ENCODE results near the gene NXPH4.

NXPH4 gene

DNA sequence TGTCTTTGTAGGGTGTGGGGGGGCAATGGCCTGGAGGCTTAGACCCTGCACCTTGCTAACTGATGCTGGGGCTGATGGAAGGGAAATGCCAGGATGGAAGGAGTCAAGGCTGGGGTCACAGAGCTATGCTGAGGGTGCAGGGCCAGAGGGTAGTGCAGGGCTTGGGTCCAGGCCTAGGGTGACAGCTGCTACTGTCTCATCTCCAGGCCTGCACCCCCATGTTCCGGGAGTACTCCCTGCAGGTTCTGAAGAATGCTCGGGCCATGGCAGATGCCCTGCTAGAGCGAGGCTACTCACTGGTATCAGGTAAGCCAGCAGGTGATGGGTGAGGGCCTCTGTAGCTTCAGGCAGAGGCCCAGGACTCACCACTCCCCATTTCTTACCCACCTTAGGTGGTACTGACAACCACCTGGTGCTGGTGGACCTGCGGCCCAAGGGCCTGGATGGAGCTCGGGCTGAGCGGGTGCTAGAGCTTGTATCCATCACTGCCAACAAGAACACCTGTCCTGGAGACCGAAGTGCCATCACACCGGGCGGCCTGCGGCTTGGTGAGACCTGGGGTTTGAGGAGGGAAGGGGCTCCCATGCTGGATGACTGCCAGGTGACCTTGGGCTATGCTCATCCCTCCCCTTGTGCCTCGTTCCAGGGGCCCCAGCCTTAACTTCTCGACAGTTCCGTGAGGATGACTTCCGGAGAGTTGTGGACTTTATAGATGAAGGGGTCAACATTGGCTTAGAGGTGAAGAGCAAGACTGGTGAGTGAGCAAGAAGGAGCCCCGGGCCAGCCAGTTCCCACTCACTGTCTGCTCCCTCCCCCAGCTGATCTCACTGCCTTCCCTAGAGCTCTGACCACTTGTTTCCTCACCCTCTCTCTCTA, 17.0 kb downstream of the NXPH4 start:
- DNase-seq, result no peak

DNA sequence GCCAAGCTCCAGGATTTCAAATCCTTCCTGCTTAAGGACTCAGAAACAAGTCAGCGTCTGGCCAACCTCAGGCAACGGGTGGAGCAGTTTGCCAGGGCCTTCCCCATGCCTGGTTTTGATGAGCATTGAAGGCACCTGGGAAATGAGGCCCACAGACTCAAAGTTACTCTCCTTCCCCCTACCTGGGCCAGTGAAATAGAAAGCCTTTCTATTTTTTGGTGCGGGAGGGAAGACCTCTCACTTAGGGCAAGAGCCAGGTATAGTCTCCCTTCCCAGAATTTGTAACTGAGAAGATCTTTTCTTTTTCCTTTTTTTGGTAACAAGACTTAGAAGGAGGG, 17.6 kb downstream of the NXPH4 start:
- DNase-seq, result no peak

DNA sequence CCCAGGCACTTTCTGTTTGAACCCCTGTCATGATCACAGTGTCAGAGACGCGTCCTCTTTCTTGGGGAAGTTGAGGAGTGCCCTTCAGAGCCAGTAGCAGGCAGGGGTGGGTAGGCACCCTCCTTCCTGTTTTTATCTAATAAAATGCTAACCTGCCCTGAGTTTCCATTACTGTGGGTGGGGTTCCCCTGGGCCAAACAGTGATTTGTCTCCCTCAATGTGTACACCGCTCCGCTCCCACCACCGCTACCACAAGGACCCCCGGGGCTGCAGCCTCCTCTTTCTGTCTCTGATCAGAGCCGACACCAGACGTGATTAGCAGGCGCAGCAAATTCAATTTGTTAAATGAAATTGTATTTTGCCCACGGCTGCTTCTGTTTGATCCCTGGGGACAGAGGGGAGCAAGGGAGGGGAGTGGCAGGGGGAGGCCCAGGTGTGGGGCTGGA, 18.0 kb downstream of the NXPH4 start:
- DNase-seq, result no peak

DNA sequence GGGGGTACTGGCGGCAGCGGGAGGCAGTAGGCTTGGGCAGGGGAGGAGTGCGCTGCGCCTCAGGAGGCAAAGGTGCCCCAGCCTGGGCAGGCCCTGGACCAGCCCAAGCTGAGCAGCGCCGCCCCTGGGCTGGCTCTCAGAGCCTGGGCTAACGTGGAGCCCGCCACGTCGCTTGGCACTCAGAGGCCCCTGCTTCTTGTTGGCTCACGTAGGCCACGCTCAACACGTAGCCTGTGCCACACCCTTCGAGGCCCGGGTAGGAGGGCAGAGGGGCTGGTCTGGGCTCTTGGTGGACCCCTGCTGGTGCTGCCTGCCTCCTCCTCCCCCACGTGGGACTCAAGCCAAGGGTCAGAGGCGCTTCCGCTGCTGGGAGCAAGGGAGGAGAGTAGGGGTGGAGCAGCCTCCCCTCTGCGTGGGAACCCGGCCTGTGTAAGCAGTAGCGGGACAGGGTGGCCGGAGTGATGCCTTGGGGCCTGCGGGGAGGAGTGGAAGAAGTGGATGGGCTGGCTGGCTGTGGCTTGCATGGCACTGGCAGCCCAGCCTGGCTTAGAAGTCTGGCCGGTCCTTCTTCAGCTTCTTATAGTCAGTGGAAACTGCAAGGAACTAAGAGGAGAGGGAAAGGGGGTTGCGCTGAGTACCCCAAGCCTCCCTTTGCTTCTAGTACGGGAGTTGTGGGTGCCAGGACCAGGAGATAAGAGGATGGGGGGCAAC, 18.6 kb downstream of the NXPH4 start:
- DNase-seq, result peak; percentile 67

DNA sequence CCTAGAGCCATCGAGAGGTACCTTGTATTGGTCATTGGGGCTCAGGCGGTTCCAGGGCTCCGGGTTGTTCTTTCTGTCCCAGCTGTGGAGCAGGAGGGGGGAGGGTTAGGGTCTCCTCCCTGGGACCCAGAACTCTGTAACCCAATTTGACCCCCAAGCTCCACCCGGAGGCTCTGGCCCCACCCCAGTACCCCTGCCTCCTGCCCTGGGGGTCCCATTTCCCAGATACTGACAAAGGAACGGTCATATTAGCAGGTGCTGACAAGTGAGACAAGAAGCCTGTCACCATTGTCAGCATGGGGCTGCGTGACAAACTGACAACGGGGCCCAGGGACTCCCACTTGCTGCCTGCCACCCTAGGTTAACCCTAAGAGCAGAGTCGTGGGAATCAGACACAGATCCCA, 19.1 kb downstream of the NXPH4 start:
- peak; percentile 71 for DNase-seq

DNA sequence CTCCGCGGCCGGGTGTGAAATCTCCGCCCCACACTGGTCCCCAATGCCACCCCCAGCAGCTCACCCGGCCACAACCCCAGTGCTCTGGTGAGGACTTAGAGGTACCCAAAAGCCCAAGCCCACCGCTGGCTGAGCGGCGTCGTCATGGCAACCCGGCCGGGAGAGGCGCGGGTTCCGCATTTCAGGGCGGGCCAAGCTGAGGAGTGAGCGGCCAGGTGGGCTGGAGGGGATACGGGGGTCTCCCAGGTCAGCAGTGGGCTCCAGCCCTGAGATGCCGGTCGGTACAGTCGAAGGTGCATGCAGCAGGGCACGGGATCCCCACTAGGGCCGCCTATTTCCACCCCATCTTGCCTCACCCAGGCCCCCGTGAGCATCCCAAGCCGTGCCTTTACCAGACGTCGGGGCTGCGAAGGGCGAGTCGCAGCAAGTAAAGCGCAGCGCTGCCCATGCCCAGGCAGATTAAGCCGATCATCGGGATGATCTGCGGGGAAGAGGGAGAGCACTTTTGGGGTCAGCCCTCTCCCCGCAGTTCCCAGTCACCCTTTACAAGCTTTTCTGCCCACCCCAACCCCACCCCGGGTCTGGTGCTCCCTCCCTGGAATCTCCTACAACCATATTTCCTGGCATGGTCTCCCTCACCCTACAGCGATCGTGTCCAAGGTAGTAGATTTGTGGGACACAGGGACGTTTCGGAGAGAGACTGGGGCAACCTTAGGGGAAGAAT, 19.8 kb downstream of the NXPH4 start:
- peak; percentile 76 for DNase-seq

DNA sequence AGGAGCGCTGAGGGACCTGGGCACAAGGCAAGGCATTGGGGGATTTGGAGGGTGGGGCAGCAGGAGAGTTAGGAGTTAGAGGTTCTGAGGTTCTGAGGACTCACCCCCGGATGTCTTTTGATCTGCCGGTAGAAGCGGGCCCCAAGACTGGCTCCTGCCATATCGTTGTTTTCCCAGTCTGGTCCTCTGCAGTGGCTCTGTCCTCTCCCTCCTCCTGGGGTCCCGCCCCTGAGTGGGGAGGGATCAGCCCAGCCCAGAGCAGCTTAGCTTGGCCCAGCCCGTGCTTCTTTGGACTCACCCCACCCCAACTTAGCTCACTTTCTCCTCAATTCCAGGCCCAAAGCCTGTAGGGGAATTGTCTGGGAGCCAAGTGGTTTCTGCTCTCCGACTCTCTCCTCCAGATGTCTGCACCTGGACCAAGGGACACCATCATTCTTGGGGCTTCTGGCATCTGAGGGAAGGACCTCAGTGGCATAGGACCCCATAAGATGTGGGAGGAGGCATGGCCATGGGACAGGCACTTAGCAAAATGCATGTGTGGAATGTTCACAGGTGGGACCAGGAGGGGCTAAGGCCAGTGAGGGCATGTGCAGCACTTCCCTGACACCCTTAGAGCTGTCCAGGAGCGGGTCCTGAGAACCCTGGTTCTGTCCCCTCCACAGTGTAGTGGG, 20.5 kb downstream of the NXPH4 start:
- peak; percentile 72 for DNase-seq

DNA sequence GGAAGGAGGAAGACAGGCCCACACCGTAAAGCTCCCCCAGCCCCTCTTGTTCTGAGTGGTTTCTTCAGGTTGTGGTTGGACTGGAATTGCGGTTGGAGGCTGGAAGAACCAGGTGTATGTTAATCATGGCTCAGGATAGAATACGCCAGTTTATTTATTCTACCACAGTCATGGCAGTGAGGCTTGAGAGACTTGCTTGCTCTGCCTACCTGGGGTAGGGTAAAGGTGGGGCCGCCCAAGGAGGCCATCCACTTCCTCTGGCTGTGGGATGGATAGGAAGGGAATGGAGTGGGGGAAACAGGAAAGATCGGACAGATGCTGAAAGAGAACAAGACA, 21.0 kb downstream of the NXPH4 start:
- DNase-seq, result peak; percentile 68

DNA sequence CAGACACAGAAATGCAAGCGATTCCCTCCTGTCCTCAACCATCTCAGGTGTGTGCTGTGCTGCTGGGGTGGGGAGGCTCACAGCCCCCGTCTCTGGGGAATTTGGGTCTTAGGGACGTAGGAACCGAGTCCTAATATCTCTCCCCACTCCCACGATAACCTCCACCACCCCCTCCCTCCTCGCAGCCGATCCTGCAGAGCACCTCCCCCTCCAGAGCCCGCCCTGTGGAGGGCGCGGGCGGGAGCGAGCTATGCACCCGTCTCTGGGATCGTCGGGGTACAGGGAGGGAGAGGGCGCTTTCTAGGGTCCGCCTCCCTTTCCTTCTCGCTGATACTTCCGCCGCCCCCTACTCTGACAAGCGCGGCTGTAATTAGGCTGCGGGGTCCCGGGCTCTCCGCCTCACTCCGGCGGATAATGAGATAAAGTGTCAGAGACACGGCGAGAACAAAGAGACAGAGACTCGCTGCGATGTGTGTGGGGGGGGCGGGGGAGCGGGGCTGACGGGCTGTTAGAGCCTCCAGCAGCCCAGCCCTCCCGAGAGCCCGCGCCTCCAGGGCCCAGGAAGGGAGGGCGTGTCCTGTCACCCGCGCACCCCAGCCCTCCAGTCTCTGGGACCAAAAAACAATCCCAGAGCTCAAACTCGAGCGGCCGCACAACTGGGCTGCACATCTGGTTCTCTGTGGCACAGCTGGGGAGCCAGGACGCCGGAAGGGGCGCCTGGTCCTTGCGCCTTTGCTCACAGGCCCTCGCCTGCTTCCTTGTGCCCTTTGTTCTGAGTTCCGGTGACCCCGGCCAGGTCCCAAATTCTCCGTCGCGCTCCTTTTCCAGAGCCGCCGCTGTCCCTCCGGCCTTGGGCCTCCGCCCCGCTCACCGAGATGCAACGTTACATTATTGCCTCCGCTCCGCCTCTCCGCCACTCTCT, 21.6 kb downstream of the NXPH4 start:
- peak; percentile 75 for DNase-seq

DNA sequence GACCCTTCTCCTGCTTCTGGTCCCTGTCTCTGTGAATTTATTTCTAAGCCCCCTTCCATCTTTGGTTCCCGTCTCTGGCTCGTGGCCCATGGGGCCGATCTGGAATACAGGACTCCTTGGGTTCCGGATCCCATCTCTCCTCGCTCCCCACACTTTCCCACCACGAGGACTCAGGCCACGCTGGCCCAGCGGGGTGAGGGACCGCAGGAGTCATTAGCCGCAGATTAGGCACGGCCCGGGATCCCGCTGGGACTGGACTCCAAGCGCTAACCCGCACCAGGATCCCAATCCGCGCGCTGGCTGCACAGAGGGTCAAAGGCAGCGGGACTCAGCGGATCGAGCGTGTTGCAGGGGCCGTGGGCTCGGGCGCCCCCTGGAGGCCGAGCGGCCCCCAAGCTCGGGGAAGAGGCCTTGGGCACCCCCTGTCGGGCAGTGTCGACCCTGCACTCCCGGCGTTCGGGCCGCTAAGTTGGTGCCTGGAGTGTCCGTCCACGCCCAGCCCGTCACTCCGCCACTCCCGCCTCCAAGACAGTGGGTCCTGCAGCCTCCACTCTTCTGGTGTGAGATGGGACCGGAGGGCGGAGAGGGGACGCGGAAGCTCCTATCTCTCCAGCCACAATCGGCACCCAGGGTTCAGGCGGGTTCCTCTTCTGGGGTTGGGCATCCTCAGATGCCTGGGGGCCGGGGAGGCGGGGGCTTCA, 22.4 kb downstream of the NXPH4 start:
- DNase-seq, result peak; percentile 98

DNA sequence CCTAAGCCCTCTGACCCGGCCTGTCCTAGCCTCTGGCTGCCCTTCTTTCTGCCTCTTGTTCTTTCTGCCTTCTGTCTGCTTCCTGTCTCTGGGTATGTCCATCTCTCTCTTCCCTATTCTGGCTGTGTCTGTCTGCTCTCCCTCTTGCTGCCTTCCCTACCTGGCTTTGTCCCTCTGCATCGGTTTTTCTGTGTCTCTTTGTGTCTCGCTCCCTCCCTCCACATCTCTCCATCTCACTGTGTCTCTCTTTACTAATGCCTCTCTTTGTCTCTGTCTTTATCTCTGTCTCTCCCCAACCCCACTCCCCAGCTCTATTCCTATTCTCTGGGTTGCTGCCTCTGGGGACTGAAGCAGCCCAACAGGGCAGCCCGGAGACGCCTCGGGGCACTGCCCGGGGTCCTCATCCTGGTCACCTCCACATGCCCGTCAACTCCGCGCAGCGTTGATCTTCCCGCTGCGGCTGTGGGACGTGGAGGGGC, 23.0 kb downstream of the NXPH4 start:
- DNase-seq, result no peak

DNA sequence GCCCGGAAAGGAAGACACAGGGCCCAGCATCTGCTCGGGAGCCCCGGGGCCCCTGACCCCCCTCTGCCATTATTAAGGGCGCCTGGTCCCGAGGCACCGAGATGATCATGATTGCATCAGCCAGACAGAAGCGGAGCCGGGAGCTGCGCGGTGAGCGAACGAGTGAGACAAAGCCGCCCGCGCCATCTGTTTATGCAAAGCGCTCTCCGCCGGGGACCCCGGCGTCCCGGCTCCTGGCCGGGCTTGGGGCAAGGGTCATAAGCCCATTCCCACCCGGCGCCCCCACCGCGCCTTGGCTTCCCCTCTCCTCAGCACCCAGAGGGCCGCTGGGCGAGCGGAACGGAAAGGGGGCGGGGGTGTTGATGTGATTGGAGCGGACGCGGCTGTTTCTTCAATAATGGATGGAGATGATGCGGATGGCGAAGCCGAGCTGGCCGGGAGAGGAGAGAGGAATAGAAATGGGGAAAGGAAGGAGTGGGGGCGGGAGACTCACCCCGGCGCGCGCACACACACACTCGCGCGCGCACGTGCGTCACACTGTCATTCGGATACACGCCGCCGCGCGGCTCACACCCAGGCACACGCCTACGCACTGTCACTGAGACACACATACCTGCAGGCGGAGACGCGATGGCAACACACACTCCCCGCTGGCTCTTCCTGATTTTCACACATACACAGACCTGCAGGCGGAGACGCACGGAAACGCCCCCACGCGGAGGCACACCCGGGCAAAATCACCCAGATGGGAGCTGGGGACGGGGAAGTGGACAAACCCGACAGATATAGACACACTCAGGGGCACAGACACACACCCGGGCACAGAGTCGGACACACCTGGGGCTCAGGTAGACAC, 23.7 kb downstream of the NXPH4 start:
- peak; percentile 87 for DNase-seq

DNA sequence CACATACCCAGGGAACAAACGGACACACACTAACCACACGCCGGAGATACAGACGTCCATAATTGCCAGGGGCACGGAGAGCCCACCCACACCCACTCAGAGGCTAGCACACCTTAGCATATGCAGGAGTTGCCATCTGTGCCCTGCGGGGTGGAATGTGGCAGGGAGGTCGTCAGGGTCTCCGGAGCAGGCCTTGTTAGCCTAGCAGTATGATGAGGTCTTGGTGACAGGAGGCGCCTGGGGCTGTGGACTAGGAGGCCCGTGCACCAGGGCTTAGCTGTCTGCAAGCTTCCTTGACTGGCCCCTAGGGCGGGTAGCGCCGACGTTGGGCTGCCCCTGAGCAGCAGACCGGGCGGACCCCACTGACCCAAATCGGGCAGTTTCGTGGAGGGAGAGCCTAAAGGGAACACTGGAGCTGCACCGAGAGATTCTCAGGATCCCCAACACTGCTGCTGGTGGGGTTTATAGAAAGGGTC, 24.4 kb downstream of the NXPH4 start:
- peak; percentile 74 for DNase-seq

DNA sequence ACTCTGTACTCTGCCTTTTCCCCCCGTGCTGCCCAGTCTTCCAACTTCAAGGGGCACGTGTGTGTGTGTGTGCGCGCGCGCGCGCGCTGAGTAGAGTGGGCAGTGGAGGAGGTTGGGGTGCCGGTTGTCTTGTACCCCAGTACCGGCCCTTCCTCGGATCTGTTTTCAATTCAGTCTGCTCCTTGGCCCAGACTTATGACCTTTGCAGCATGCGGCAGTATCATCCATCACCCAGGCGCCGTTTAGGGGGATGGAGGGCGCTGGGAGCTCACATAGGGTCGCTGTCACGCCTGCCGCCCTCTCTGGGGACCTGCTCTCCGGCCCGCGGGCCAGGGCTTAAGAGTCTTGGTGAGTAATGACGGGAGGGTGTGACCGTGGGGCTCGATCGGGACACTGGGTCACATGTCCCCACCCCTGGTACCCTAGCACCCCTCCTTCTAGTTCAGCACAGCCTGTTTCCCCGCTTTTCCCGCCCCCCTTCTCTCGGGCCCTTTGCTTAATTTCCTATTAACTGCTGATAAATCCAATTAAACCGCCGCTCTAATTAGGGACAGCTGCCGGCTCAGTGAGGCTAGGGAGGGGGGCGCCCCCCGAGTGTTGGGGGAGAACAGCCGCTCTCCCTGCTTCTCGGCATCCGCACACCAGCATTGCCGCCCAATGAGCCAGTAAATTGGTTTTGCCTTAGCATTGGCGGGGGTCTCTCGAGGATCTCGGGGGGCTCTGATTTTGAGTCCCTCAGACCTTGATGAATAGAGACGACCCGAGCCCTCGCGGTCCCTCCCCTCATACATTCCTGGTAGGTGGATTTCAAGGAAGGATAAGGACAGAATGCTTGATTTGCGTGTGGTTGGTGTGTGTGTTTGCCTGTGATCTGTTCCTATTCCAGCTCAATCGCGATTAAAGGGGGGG, 25.1 kb downstream of the NXPH4 start:
- DNase-seq, result peak; percentile 62

DNA sequence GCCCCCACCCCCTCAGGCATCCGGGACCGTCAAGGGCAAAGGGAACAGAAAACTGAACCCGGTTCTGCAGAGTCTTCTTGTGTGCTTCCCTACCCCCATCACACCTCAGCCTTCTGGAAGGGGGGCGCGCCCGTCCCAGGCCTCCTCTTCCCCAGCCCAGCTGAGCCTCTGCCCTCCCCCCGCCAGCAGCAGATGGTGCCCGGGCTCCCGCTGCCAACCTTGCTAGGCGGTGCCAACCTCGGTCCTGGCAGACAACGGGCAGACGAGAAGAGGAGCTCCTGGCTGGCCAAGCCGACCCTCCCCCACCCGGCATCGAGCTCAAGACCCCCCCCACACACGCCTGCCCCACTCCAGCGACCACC, 25.7 kb downstream of the NXPH4 start:
- DNase-seq, result peak; percentile 61

DNA sequence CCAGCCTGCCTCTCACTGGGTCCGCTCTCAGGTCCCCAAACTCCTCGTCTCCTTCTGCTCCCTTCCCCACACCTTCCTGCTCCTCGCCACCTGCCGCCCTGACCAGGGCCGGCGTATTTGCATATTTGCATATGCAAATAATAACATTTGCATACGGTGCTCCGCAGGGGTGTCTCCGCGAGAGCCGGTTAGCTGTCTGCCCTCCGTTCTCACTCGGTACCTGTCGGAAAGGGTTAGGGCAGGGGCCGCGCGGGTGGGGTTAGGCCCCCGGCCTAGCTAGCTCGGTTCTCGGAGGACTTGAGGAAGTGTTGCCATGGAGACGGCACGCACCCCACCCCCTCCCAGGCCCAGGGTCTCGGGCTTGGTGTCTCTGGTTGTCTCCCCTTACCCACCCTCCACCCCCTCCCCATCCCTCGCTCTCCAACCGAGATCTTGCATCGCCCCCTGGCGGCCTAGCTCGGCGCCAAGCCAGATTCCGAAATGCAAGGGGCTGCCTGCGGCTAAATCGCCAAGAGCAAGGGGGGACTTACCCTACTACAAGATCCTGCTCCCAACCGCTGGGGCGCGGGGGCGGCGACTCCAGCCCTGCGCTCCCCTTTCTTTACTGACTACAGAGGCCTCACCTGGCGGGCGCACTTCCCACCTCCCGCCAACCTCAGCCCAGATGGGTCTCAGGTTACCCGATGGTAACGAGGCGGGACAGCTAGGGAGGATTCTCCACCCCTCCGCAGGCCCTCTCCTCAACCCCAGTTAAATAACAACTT, 26.3 kb downstream of the NXPH4 start:
- DNase-seq, result peak; percentile 88

DNA sequence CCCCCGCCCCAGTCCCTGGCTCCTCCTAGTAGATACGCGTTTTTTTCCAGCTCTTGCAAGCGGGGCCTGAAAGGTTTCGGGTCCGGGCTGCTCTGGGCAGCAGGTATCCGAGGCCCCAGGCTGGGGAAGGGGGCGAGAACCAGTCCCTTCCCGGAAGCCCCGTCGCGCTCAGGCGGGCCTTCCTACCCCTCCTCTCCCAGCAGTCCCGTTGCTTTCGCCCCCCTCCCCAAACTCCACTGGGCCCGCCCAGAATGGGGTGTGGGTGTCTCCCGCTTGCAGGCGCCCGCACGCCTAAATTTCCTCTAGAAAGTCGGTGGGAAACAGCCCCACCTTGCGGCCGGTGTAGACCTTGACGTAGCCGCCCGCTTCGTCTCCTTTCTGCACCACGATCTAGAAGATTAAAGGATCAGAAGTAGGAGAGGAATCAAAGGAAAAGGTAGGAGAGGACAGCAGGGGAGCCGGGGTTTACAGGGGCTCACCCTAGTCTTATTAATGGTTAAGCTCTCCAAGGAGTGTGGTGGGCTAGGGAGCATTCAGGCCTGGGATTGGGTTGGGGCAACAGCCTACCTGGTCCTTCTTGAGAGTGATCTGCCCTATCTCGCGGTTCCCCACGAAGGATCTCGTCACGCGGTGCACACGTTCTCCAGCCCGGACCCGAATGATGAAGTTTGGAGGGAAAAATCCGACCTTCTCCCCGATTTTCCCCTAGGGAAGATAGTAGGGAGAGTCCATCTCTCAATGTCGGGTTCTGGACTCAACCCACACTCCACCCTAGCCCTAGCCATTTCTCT, 27.1 kb downstream of the NXPH4 start:
- DNase-seq, result peak; percentile 92

All from activated CD8-positive, alpha-beta memory T cell treated with anti-CD3 and anti-CD28 coated beads for 24 hours (primary cell).